HG03457 (cell line): ENCODE data around the gene KPTN.

Experiments used
- ATAC-seq: cut with Tn5 transposase; IDR thresholded peaks from one replicate; pipeline ENCODE4 v1.9.1; 2021; ENCODE audit warnings: moderate number of reproducible peaks; ENCODE audit not compliant: unreplicated experiment

KPTN gene

GRCh38 chr19:47437500-47437899 lies 46.5 kb downstream of the KPTN start:
- ATAC-seq, result no peak

- ATAC-seq, result no peak
Measured at GRCh38 chr19:47436712-47437401, 47.2 kb downstream of the KPTN start.

DNA sequence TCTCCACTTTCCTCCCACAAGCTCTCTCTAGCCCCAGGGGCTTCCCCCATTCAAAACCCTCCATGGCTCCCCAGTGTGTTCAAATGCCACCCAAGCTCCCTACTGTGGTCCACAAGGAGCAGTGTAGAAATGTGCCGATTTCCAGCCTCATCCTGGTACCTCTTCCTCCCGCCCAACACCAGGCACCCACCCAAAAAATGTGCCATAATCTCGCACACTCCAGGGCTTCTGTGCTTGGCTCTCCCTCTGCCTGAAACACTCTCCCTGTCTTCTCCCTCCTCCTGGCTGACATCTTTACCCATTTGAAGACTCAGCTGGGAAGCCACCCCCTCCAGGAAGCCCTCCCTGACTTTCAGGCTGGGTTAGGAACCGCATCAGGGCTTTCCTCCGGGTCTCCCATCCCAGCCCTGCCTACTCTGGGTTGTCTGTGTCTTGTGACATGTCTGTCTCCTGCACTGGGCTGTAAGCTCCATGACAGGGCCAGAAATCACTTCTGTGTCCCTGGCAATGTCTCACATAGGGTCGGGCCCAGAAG lies 48.1 kb downstream of the KPTN start:
- no peak for ATAC-seq

GRCh38 chr19:47435196-47435595 lies 48.8 kb downstream of the KPTN start:
- no peak for ATAC-seq

DNA sequence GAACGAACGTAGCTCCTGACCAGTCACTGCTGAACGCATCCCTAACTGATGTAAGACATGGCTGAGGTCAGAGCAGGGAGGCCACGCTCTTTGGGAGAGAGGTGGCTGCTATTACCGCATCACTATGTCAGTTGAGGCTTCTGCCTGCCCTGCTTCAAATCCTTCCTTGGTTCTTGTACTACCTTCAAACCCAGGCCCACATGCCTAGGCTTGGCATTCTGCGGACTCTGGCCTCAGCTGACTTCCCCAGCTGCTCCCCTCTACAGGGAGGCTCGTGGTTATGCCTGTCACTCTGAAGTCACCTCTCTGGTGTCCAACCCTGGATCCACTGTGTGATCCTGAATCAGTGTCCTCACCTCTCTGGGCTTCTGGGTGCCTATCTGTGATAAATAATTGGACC lies 49.9 kb downstream of the KPTN start:
- ATAC-seq, result no peak

GRCh38 chr19:47433121-47433520 lies 50.9 kb downstream of the KPTN start:
- no peak for ATAC-seq

- no peak for ATAC-seq
Measured at GRCh38 chr19:47432499-47432898, 51.5 kb downstream of the KPTN start.

GRCh38 chr19:47432091-47432490 lies 51.9 kb downstream of the KPTN start:
- no peak for ATAC-seq

GRCh38 chr19:47430041-47430802 lies 53.8 kb downstream of the KPTN start:
- ATAC-seq, result no peak

- no peak for ATAC-seq
Measured at GRCh38 chr19:47429140-47429793, 54.8 kb downstream of the KPTN start.

GRCh38 chr19:47428177-47428894 lies 55.7 kb downstream of the KPTN start:
- no peak for ATAC-seq

GRCh38 chr19:47427241-47428176 lies 56.5 kb downstream of the KPTN start:
- ATAC-seq, result no peak
